ENCODE data around the gene PDSS2. TPM values are rescaled to one million over a fixed set of nuclear protein-coding genes. Genes with fewer than 3 reads are reported as not detected.

The PDSS2 gene
- total and polyA plus RNA-seq, 2 donors: 11.1 to 22.6 TPM

DNA sequence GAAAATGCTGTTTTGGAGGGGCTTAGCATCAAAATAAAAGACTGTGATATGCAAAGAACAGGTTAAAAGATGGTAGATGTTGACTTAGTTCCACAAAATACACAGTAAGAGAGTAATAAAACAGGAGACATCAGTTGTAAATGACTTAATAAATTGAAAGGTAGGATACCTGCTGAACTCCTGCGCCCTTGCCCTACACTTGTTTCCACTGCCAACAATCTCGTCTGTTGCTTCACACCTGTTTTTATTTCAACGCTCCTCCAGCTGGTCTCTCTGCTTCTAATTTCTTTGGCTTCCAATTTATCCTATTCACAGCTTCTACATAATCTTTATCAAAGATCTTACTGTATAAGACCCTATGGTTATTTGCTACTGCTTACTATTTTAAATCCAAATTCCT lies 228.1 kb downstream of the PDSS2 start:
- no peak for DNase-seq (ENCODE audit: extremely low spot score)
- H3K27ac ChIP-seq (ENCODE audit: low read depth): no peak overlapping the region
- H3K36me3 ChIP-seq (ENCODE audit: insufficient read depth): no peaks in the 10 kb centered on the region
- H3K4me1 ChIP-seq (ENCODE audit: insufficient read depth): no peaks in the 10 kb centered on the region
- no peak overlapping the region for H3K4me3 ChIP-seq (ENCODE audit: low read depth, low read length)
- 91% methylated on average over 3 of the region's 3 CpGs for WGBS

DNA sequence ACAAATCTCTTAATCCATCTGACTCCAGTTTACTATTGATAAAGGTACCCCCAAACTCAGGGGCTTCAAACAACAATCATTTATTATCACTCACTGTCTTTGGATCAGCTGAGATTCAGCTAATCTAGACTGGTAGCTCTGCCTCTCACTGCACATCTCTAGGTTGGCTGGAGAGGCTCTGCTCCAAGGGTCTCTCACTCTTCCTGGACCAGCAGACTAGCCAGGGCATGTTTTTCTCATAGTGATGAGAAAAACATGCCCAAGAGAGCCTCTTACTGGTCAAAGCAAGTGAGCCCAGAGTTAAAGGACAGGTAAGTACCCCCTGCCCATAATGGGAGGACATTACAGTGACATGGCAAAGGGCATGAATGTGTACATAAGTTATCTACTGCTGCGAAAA lies 228.9 kb downstream of the PDSS2 start:
- Histone ChIP-seq H3K27ac (ENCODE audit: low read depth) (no peak overlapping the region), H3K4me1 (ENCODE audit: insufficient read depth) (no peaks in the 10 kb centered on the region), H3K36me3 (ENCODE audit: insufficient read depth) (no peaks in the 10 kb centered on the region), H3K4me3 (ENCODE audit: low read depth, low read length) (no peak overlapping the region)
- DNase-seq (ENCODE audit: extremely low spot score): no peak
- 92% methylated on average over 1 of the region's 1 CpG for WGBS

DNA sequence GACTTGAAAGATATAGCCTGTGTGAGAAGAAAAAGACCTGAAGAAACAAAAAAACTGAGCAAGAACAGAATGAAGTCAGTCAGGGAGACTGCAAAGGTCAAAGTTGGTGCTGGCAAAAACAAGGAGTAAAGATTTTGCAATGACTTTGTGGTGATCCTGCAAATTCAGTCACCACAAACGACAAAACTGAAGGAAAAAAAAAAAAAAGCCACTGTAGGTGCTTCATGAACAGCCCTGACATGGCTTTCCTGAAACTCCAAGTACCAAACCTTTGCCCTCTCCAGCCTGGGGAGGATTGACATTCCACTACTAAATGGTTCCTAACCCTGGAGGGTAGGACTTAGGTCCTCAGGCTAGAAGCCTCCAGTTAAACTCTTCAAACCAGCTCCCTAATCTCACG lies 229.3 kb downstream of the PDSS2 start:
- H3K4me3 ChIP-seq (ENCODE audit: low read depth, low read length): no peak overlapping the region
- H3K4me1 ChIP-seq (ENCODE audit: insufficient read depth): no peaks in the 10 kb centered on the region
- DNase-seq (ENCODE audit: extremely low spot score): no peak
- H3K27ac ChIP-seq (ENCODE audit: low read depth): no peak overlapping the region
- no peaks in the 10 kb centered on the region for H3K36me3 ChIP-seq (ENCODE audit: insufficient read depth)
- 67% methylated on average over 2 of the region's 2 CpGs for WGBS

DNA sequence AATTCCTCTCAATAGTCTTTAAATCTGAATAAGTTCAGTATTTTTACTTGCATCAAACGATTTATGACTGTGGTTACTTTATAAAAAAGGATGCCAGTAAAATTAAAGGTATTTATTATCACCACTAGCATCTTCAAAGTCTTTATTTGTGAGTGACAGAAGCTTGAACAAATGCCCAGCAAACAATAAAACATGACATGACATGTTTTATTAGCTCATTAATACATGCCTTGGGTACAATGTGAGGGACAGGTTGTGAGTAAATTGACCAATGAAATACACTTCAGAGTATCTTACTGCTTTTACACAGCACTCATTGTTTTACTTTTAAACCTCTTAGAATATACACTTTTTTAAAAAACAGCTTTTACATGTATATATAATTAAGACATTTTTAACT lies 230.6 kb downstream of the PDSS2 start:
- DNase-seq (ENCODE audit: extremely low spot score): no peak
- WGBS: 72% methylated on average over 1 of the region's 1 CpG
- Histone ChIP-seq H3K27ac (ENCODE audit: low read depth) (no peak overlapping the region), H3K4me1 (ENCODE audit: insufficient read depth) (no peaks in the 10 kb centered on the region), H3K36me3 (ENCODE audit: insufficient read depth) (no peaks in the 10 kb centered on the region), H3K4me3 (ENCODE audit: low read depth, low read length) (no peak overlapping the region)

DNA sequence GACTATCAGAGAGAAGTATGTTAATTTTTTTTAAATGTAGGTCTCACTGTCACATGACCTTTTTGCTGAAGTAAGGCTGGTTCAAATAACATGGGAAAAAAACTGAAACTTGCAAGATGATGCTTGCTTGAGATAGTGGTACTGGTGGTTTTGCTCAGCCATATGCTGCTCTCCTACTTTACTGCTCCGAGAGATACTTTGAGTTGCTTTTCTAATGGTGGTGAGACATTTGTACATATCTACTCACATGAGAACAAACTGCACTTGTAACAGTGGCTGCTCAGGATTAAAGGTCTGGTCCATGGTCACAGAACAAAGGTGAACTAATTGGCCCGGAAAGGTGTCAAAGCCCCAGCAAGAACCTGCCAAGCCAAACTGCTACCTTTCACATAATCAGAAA lies 237.8 kb downstream of the PDSS2 start:
- Histone ChIP-seq H3K27ac (ENCODE audit: low read depth) (no peak overlapping the region), H3K4me1 (ENCODE audit: insufficient read depth) (no peaks in the 10 kb centered on the region), H3K4me3 (ENCODE audit: low read depth, low read length) (no peak overlapping the region), H3K36me3 (ENCODE audit: insufficient read depth) (peaks cover 2% of the 10 kb centered on the region)
- 95% methylated on average over 2 of the region's 2 CpGs for WGBS
- DNase-seq (ENCODE audit: extremely low spot score): no peak

DNA sequence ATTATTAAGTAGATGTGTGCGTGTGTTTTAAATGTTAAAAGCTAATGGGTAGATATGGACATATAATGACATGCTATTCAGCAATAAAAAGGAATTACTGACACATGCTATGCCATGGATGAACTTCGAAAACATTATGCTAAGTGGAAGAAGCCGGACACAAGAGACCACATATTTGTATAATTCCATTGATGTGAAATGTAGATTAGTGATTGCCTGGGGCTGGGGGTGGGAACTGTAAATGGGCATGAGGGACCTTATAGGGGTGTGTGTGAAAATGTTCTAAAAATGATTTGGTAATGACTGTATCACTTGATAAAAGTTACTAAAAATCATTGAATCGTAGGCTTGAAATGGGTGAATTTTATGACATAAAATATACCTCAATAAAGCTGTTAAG lies 239.5 kb downstream of the PDSS2 start:
- no peaks in the 10 kb centered on the region for H3K4me1 ChIP-seq (ENCODE audit: insufficient read depth)
- no peak for DNase-seq (ENCODE audit: extremely low spot score)
- no peak overlapping the region for H3K4me3 ChIP-seq (ENCODE audit: low read depth, low read length)
- 97% methylated on average over 4 of the region's 4 CpGs for WGBS
- no peak overlapping the region for H3K27ac ChIP-seq (ENCODE audit: low read depth)
- H3K36me3 ChIP-seq (ENCODE audit: insufficient read depth): peaks cover 2% of the 10 kb centered on the region

DNA sequence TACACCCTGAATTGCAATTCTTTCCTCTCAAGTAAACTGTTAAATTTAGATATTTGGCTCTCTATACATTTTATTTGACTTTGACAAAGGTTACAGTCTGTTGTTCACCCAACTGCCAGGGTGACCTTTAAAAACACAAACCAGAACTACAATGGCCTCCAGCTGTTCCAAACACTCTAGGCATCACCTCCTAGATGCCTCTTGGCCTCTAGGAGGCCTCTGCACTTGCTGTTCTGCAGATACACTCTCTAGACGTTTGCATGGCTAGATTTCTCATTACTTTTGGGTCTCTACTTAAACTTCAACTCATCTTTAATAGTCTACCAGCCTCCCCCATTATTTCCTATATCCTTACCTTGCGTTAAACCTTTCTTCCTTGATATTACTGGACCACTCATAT lies 241.2 kb downstream of the PDSS2 start:
- Histone ChIP-seq H3K27ac (ENCODE audit: low read depth) (no peak overlapping the region), H3K4me1 (ENCODE audit: insufficient read depth) (no peaks in the 10 kb centered on the region), H3K36me3 (ENCODE audit: insufficient read depth) (peaks cover 2% of the 10 kb centered on the region), H3K4me3 (ENCODE audit: low read depth, low read length) (no peak overlapping the region)
- WGBS: 50% methylated on average over 2 of the region's 2 CpGs
- DNase-seq (ENCODE audit: extremely low spot score): no peak

DNA sequence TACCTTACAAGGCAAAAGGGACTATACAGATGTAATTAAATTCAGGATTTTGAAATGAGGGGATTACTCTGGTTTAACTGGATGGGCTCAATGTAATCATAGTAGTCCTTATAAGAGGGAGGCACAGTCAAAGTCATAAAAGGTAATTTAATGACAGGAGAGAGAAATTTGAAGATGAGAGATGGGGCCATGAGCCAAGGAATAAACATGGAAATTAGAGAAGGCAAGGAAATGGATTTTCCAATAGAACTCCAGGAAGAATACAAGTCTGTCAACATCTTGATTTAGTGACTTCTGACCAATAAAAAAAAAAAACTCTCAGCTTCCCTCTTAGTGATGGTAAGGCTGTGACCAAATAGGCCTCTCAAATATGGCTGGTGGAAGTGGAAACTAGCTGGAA lies 242.1 kb downstream of the PDSS2 start:
- no peak overlapping the region for H3K27ac ChIP-seq (ENCODE audit: low read depth)
- no peak for DNase-seq (ENCODE audit: extremely low spot score)

DNA sequence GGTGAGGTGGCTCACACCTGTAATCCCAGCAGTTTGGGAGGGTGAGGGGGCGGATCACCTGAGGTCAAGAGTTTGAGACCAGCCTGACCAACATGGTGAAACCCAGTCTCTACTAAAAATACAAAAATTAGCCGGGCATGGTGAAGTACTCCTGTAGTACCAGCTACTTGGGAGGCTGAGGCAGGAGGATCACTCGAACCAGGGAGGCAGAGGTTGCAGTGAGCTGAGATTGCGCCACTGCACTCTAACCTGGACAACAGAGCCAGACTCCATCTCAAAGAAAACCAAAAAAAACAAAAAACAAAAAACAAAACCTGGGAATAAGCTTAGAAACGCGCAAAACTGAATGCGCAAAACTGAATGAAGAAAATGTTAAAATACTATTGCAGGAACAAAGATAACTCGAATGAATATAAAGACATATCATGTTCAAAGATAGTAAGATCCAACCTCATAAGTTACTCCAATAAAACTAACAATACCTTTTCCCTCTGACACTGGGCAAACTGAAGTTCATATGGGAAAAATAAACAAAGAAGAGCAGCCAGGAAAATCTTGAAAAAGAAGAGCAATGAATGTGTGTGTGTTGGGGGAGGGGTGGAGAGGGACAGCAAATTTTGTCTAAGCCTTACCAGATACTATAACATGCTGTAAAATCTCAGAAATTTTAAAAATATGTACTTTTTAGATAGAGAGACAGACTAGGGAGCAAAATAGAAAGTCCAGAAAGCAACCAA lies 243.0 kb downstream of the PDSS2 start:
- Histone ChIP-seq H3K27ac (ENCODE audit: low read depth) (no peak overlapping the region), H3K36me3 (ENCODE audit: insufficient read depth) (no peaks in the 10 kb centered on the region), H3K4me1 (ENCODE audit: insufficient read depth) (no peaks in the 10 kb centered on the region), H3K4me3 (ENCODE audit: low read depth, low read length) (no peak overlapping the region)
- DNase-seq (ENCODE audit: extremely low spot score): no peak
- 79% methylated on average over 8 of the region's 8 CpGs for WGBS

More for the DNA sequence above, 242.1 kb downstream of the PDSS2 start:
- Histone ChIP-seq H3K36me3 (ENCODE audit: insufficient read depth) (peaks cover 2% of the 10 kb centered on the region), H3K4me3 (ENCODE audit: low read depth, low read length) (no peak overlapping the region), H3K4me1 (ENCODE audit: insufficient read depth) (no peaks in the 10 kb centered on the region)

DNA sequence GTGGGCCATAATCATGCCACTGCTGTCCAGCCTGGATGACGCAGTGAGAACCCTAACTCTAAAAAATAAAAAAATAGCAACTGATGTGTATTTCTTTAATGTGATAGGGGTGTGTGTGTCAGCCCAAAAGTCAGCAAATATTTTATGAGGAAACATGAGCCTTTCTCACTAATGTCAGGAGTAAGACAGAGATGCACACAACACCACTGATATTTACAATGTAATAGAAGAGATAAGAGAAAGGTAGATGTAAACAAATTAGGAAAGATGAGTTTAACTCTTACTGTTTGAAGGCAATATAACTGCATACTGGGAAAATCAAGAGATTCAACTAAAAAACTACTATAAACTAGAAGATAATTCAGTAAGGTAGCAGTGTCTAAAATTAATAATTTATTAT lies 244.0 kb downstream of the PDSS2 start:
- Histone ChIP-seq H3K36me3 (ENCODE audit: insufficient read depth) (no peaks in the 10 kb centered on the region), H3K4me1 (ENCODE audit: insufficient read depth) (no peaks in the 10 kb centered on the region), H3K27ac (ENCODE audit: low read depth) (no peak overlapping the region), H3K4me3 (ENCODE audit: low read depth, low read length) (no peak overlapping the region)
- 96% methylated on average over 1 of the region's 1 CpG for WGBS
- DNase-seq (ENCODE audit: extremely low spot score): no peak

DNA sequence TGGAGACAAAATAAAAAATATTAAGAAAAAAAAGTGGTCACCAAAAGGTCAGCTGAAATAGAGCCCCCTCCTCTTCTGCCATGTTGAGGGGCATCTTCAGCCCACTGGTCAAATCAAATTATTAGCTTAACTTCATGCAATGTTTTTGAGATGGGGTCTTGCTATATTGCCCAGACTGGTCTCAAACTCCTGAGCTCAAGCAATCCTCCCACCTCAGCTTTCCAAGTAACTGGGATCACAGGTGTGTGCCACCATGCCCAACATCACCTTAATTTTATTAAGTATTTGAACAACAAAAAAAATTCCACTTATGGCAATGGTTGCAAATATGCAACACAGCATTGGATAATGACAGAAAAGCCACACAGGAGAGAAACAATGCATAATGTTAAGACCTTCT lies 244.7 kb downstream of the PDSS2 start:
- H3K4me3 ChIP-seq (ENCODE audit: low read depth, low read length): no peak overlapping the region
- no peak overlapping the region for H3K27ac ChIP-seq (ENCODE audit: low read depth)
- DNase-seq (ENCODE audit: extremely low spot score): no peak
- H3K4me1 ChIP-seq (ENCODE audit: insufficient read depth): no peaks in the 10 kb centered on the region
- no peaks in the 10 kb centered on the region for H3K36me3 ChIP-seq (ENCODE audit: insufficient read depth)

DNA sequence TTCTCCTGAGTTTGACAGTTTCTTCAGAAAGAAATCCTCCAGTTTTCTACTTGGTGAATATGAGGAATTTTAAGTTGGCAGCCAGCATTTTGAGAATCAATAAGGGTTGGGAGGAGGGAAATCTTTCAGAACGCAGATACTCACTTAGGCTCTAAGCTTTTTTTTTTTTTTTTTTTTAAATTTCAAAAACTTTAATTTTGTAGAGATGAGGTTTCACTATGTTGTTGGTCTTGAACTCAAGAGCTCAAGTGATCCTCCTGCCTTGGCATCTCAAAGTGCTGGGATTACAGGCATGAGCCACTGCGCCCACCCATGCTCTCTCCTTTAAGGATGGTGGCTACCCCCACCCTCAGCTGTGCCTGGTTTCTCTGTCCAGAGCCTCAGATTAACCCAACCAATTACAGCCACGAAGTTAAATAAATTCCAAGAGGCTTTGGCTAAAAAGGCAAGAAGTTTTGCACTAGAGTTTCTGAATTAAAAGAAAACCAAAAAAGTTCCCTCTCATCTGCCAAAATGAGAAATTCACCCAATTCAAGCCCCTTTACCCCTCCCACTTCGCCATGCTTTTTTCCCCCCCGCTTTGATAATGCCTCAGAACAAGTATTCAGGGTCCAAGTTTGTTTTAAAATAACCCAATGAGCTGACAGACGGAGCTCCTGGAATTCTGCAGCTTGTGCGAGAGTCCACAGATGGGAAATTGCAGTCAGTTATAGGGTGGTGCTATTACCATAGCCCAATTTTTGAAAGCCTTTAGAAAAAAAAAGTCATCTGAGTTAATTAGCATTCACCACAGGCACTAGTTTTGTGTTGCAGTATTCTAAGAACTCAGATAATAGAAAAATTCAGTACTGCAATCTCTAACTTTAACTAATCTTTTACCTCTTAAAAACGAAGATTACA lies 249.7 kb downstream of the PDSS2 start:
- Histone ChIP-seq H3K4me3 (ENCODE audit: low read depth, low read length) (no peak overlapping the region), H3K4me1 (ENCODE audit: insufficient read depth) (no peaks in the 10 kb centered on the region), H3K27ac (ENCODE audit: low read depth) (no peak overlapping the region), H3K36me3 (ENCODE audit: insufficient read depth) (no peaks in the 10 kb centered on the region)
- 60% methylated on average over 8 of the region's 8 CpGs for WGBS
- DNase-seq (ENCODE audit: extremely low spot score): no peak

DNA sequence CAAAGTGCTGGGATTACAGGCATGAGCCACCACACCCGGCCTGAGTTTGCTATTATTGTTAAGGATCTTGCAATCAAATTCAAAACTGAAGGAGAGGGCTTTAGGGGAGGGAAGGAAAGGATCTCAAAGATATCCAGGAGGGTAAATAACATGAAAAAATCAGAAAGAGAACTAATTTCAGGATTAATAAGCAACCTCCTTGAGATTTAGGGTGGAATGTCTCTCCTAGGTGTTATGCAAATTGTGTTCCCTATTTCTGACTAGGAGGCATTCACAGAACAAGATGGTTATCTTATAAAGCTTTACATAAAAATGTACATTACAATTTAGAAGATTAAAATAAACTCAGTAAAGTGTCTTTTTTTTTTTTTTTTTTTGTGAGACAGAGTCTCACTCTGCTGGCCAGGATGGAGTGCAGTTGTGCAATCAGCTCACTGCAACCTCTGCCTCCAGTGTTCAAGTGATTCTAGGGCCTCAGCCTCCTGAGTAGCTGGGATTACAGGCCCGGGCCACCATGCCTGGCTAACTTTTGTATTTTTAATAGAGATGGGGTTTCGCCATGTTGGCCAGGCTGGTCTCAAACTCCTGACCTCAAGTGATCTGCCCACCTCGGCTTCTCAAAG lies 252.0 kb downstream of the PDSS2 start:
- no peak for DNase-seq (ENCODE audit: extremely low spot score)
- no peak overlapping the region for H3K27ac ChIP-seq (ENCODE audit: low read depth)
- H3K4me3 ChIP-seq (ENCODE audit: low read depth, low read length): no peak overlapping the region
- no peaks in the 10 kb centered on the region for H3K36me3 ChIP-seq (ENCODE audit: insufficient read depth)
- 96% methylated on average over 4 of the region's 4 CpGs for WGBS
- H3K4me1 ChIP-seq (ENCODE audit: insufficient read depth): no peaks in the 10 kb centered on the region
